ENCODE measurements around the gene NPC2.

The NPC2 gene

DNA sequence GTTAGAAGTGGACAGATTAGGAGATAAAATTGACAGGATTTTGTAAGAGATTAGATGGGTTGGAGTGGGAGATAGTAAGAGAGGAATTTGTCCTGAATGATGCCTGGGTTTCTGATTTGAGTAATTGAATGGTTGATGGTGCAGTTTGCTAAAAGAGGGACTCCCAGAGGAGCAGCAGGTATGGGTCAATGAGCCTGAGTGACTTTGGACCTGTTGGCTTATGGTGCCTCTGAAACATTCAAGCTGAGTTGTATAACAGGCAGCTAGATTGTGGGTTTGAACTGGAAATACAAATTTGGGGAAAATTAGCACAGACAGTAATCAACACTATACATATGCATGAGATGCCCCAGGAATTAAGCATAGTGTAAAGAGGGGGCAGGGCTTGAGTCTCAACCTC is 50.3 kb downstream of the NPC2 start:
- H2BK5ac ChIP-seq (ENCODE audit: low read depth, low read length, poor library complexity, severe bottlenecking): no peak overlapping the region
- H3K36me3 ChIP-seq (ENCODE audit: control insufficient read depth in 1 of 2, insufficient read depth in 2 of 2, low read depth in 1 of 2, low read length in 2 of 2): no peaks in the 10 kb centered on the region
- H2BK15ac ChIP-seq (ENCODE audit: low read depth, poor library complexity, severe bottlenecking): no peak overlapping the region
- no peak overlapping the region for H3K4me3 ChIP-seq (ENCODE audit: insufficient read depth in 1 of 2, low read depth in 1 of 2, low read length in 2 of 2)
- H2BK120ac ChIP-seq (ENCODE audit: low read depth, low read length): no peak overlapping the region
- no peak overlapping the region for H2BK12ac ChIP-seq (ENCODE audit: low read length in 2 of 2)
- H3K18ac ChIP-seq (ENCODE audit: low read depth in 1 of 2, low read length in 2 of 2): no peak overlapping the region
- peaks cover 25 to 31% of the 10 kb centered on the region in 2 experiments for H3K27me3 ChIP-seq (ENCODE audit: control insufficient read depth in 1 of 2, insufficient read depth in 1 of 2, low read length in 2 of 2)
- no peak overlapping the region for H4K8ac ChIP-seq (ENCODE audit: low read length)
- no peak for DNase-seq
- H3K9ac ChIP-seq (ENCODE audit: low read length): no peak overlapping the region
- H3K9me3 ChIP-seq (ENCODE audit: control insufficient read depth, low read length): no peaks in the 10 kb centered on the region
- H3K79me1 ChIP-seq (replicated peaks; ENCODE audit: low read length, poor library complexity, severe bottlenecking): no peaks in the 10 kb centered on the region
- H3K23ac ChIP-seq (ENCODE audit: low read length in 2 of 2): no peak overlapping the region
- no peak overlapping the region for H3K4me2 ChIP-seq (ENCODE audit: low read length, poor library complexity, severe bottlenecking)
- no peak overlapping the region for H3K14ac ChIP-seq (ENCODE audit: low read length in 2 of 2)
- H2AK5ac ChIP-seq (ENCODE audit: low read length, severe bottlenecking): no peak overlapping the region
- H3K27ac ChIP-seq (ENCODE audit: low read length, poor library complexity, severe bottlenecking): no peak overlapping the region
- H3K4me1 ChIP-seq (ENCODE audit: control insufficient read depth, insufficient read depth, low read depth, low read length): no peaks in the 10 kb centered on the region
- H3K4ac ChIP-seq (ENCODE audit: low read depth in 1 of 2, low read length in 2 of 2): no peak overlapping the region
- no peak overlapping the region for H4K91ac ChIP-seq (ENCODE audit: low read length)
- H2AFZ ChIP-seq (ENCODE audit: low read depth, low read length): no peak overlapping the region

DNA sequence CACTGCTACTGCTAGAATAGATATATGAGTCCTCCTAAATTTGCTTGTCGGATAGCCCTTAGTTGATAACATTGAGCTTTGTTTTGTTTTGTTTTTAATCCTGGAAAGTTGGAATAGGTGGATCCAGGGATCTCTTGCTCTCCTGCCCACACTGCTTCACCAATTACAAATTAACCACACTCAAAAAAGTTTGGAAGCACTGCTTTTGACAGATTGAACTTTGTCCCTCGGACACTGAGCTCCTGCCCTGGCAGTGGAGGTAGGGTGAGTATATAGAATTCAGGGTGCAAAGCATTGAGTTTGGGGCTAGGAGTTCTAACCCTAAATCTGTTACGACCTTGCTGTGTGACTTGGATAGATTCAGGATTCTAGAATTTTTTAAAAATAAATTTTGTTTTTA is 52.0 kb downstream of the NPC2 start:
- no peak overlapping the region for H4K8ac ChIP-seq (ENCODE audit: low read length)
- no peak overlapping the region for H2BK120ac ChIP-seq (ENCODE audit: low read depth, low read length)
- no peak overlapping the region for H2AK5ac ChIP-seq (ENCODE audit: low read length, severe bottlenecking)
- H3K4me1 ChIP-seq (ENCODE audit: control insufficient read depth, insufficient read depth, low read depth, low read length): no peaks in the 10 kb centered on the region
- no peak overlapping the region for H2BK12ac ChIP-seq (ENCODE audit: low read length in 2 of 2)
- no peak overlapping the region for H3K14ac ChIP-seq (ENCODE audit: low read length in 2 of 2)
- WGBS: 94% methylated on average over 1 of the region's 3 CpGs
- peaks cover 37 to 38% of the 10 kb centered on the region in 2 experiments for H3K27me3 ChIP-seq (ENCODE audit: control insufficient read depth in 1 of 2, insufficient read depth in 1 of 2, low read length in 2 of 2)
- no peak overlapping the region for H3K4me3 ChIP-seq (ENCODE audit: insufficient read depth in 1 of 2, low read depth in 1 of 2, low read length in 2 of 2)
- H2AFZ ChIP-seq (ENCODE audit: low read depth, low read length): no peak overlapping the region
- H3K9me3 ChIP-seq (ENCODE audit: control insufficient read depth, low read length): no peaks in the 10 kb centered on the region
- H3K18ac ChIP-seq (ENCODE audit: low read depth in 1 of 2, low read length in 2 of 2): no peak overlapping the region
- H3K23ac ChIP-seq (ENCODE audit: low read length in 2 of 2): no peak overlapping the region
- no peak overlapping the region for H2BK5ac ChIP-seq (ENCODE audit: low read depth, low read length, poor library complexity, severe bottlenecking)
- H3K4me2 ChIP-seq (ENCODE audit: low read length, poor library complexity, severe bottlenecking): no peak overlapping the region
- H3K9ac ChIP-seq (ENCODE audit: low read length): no peak overlapping the region
- H3K4ac ChIP-seq (ENCODE audit: low read depth in 1 of 2, low read length in 2 of 2): no peak overlapping the region
- no peaks in the 10 kb centered on the region for H3K36me3 ChIP-seq (ENCODE audit: control insufficient read depth in 1 of 2, insufficient read depth in 2 of 2, low read depth in 1 of 2, low read length in 2 of 2)
- H2BK15ac ChIP-seq (ENCODE audit: low read depth, poor library complexity, severe bottlenecking): no peak overlapping the region
- H3K27ac ChIP-seq (ENCODE audit: low read length, poor library complexity, severe bottlenecking): no peak overlapping the region
- no peak for DNase-seq
- no peak overlapping the region for H4K91ac ChIP-seq (ENCODE audit: low read length)
- no peaks in the 10 kb centered on the region for H3K79me1 ChIP-seq (replicated peaks; ENCODE audit: low read length, poor library complexity, severe bottlenecking)

DNA sequence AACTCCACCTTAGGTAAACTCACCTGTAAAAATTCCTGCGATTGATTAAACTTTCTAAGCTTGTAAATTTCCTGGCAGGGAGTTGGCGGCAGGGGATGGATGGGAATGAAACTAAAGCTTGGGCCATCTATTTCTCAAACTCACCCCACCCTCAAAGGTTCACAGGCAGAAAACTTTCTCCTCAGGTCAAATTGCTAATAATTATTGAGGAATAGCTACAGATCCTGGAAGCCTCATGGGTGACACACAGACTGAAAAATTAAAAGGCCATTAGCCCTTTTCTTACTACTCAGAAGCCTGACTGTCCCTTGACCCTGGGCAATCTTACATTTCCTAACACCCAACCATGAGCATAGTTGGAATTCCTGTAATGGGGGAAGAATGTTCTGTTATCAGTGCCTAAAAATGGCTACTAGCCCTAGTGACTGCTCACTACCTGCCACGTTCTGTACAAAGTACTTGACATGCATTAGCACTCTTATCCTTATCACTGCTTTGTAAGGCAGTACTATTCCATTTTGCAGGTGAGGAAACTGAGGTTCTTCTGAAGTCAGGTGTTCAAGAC is 54.7 kb downstream of the NPC2 start:
- WGBS: 43% methylated on average over 1 of the region's 3 CpGs
- Histone ChIP-seq H3K18ac (ENCODE audit: low read depth in 1 of 2, low read length in 2 of 2) (no peak overlapping the region), H4K8ac (ENCODE audit: low read length) (no peak overlapping the region), H3K14ac (ENCODE audit: low read length in 2 of 2) (no peak overlapping the region), H2BK12ac (ENCODE audit: low read length in 2 of 2) (no peak overlapping the region), H3K23ac (ENCODE audit: low read length in 2 of 2) (no peak overlapping the region), H2BK5ac (ENCODE audit: low read depth, low read length, poor library complexity, severe bottlenecking) (no peak overlapping the region), H3K27me3 (ENCODE audit: control insufficient read depth in 1 of 2, insufficient read depth in 1 of 2, low read length in 2 of 2) (peaks cover 46 to 51% of the 10 kb centered on the region in 2 experiments), H3K27ac (ENCODE audit: low read length, poor library complexity, severe bottlenecking) (no peak overlapping the region), H3K9me3 (ENCODE audit: control insufficient read depth, low read length) (no peaks in the 10 kb centered on the region), H2BK15ac (ENCODE audit: low read depth, poor library complexity, severe bottlenecking) (no peak overlapping the region), H3K4me1 (ENCODE audit: control insufficient read depth, insufficient read depth, low read depth, low read length) (no peaks in the 10 kb centered on the region), H3K36me3 (ENCODE audit: control insufficient read depth in 1 of 2, insufficient read depth in 2 of 2, low read depth in 1 of 2, low read length in 2 of 2) (no peaks in the 10 kb centered on the region), H3K4me2 (ENCODE audit: low read length, poor library complexity, severe bottlenecking) (no peak overlapping the region), H3K4me3 (ENCODE audit: insufficient read depth in 1 of 2, low read depth in 1 of 2, low read length in 2 of 2) (no peak overlapping the region), H3K9ac (ENCODE audit: low read length) (no peak overlapping the region), H2AFZ (ENCODE audit: low read depth, low read length) (no peak overlapping the region), H3K79me1 (replicated peaks; ENCODE audit: low read length, poor library complexity, severe bottlenecking) (no peaks in the 10 kb centered on the region), H2BK120ac (ENCODE audit: low read depth, low read length) (no peak overlapping the region), H3K4ac (ENCODE audit: low read depth in 1 of 2, low read length in 2 of 2) (no peak overlapping the region), H2AK5ac (ENCODE audit: low read length, severe bottlenecking) (no peak overlapping the region), H4K91ac (ENCODE audit: low read length) (no peak overlapping the region)
- DNase-seq: no peak

DNA sequence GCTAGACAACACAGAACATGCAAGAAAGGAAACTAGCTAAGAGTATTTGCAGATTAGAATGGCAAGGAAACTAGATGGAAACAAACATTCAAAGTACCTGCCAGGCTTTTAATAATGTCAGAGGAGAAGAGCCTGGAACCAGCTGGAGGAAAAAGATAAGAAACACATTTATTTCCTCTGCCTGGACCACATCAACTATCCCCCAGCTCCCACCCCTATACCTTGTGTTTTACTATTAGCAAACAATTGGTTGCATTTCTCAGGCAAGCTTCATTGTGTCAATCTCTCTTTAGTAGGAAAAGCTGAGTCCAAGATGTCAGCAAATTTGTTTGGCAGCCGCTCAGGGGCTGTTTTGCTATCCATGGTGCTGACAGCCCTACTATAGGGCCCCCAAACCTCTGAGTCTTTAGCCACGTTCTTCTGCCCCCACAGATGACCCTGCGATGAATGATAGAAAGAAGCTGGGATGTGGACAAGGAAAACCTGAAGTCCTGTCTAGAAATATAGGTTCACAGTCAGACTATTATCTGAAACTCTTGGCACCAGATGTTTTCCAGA is 55.5 kb downstream of the NPC2 start:
- Histone ChIP-seq H2BK15ac (ENCODE audit: low read depth, poor library complexity, severe bottlenecking) (no peak overlapping the region), H3K9ac (ENCODE audit: low read length) (no peak overlapping the region), H2BK5ac (ENCODE audit: low read depth, low read length, poor library complexity, severe bottlenecking) (no peak overlapping the region), H4K8ac (ENCODE audit: low read length) (no peak overlapping the region), H3K23ac (ENCODE audit: low read length in 2 of 2) (no peak overlapping the region), H3K4me3 (ENCODE audit: insufficient read depth in 1 of 2, low read depth in 1 of 2, low read length in 2 of 2) (no peak overlapping the region), H3K36me3 (ENCODE audit: control insufficient read depth in 1 of 2, insufficient read depth in 2 of 2, low read depth in 1 of 2, low read length in 2 of 2) (no peaks in the 10 kb centered on the region), H3K9me3 (ENCODE audit: control insufficient read depth, low read length) (no peaks in the 10 kb centered on the region), H3K4me1 (ENCODE audit: control insufficient read depth, insufficient read depth, low read depth, low read length) (no peaks in the 10 kb centered on the region), H3K79me1 (replicated peaks; ENCODE audit: low read length, poor library complexity, severe bottlenecking) (no peaks in the 10 kb centered on the region), H3K4me2 (ENCODE audit: low read length, poor library complexity, severe bottlenecking) (no peak overlapping the region), H2AK5ac (ENCODE audit: low read length, severe bottlenecking) (no peak overlapping the region), H2AFZ (ENCODE audit: low read depth, low read length) (no peak overlapping the region), H2BK12ac (ENCODE audit: low read length in 2 of 2) (no peak overlapping the region), H2BK120ac (ENCODE audit: low read depth, low read length) (no peak overlapping the region), H3K18ac (ENCODE audit: low read depth in 1 of 2, low read length in 2 of 2) (no peak overlapping the region), H3K27me3 (ENCODE audit: control insufficient read depth in 1 of 2, insufficient read depth in 1 of 2, low read length in 2 of 2) (peaks cover 38 to 47% of the 10 kb centered on the region in 2 experiments), H3K14ac (ENCODE audit: low read length in 2 of 2) (no peak overlapping the region), H4K91ac (ENCODE audit: low read length) (no peak overlapping the region), H3K27ac (ENCODE audit: low read length, poor library complexity, severe bottlenecking) (no peak overlapping the region), H3K4ac (ENCODE audit: low read depth in 1 of 2, low read length in 2 of 2) (no peak overlapping the region)
- DNase-seq: peak; percentile 13
- WGBS: 19% methylated on average over 3 of the region's 3 CpGs

Measured in mesenchymal stem cell (in vitro differentiated cells and primary cell).